ENCODE data around the gene PRDM2. TPM values are rescaled to one million over a fixed set of nuclear protein-coding genes. Genes with fewer than 3 reads are reported as not detected.
"Not testable (repeated sequence)": the region's sequence is repeated elsewhere in the genome, so short reads cannot be mapped to it uniquely, and the experiment has no call there.

PRDM2 gene
- total and polyA plus RNA-seq, 2 of the 13 experiments (the other 11 are each of a cell fraction or from before 2014, with no cell fraction given): 4.0 to 6.5 TPM

DNA sequence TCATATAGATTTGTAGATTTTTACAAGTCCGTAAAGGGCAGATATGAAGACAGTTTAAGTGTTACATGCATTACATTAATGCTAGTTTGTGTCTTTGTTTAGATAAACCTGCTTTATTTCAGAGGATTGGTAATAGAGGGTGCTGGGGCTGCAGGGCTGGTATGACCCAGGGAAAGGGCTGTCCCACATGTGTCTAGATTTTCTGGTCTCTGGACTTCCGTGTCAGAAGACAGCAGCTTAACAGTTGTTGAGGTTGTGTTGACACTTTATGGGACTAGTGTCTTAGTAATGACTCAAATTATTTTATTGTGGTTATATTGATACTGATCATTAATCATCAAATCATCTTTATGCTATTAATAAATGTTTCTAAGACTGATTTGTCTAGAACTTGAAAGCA, 10.1 kb downstream of the PRDM2 start (continued):
- TF ChIP-seq ZNF224 (CRISPR knock-in tag; IDR thresholded peaks at IDR 0.05): no peak

DNA sequence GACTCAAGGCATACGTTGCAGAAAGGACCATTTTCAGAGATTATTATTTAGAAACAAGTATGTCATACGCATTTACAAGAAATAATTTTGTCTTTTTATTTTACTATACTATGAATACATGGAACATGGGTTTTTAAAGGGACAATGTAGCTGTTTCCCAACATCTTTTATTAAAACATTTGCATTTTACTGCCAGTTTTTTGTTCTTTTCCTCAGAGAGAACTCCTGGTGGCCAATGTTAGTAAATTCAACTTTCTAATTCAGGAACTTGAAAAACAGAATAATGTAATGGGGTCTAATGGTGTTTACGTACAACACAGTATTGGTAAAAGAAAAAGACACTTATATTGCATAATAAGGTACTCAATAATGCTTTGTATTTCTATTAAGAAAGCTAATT, 14.9 kb downstream of the PRDM2 start:
- POLR2A ChIA-PET: no interaction called here
- in situ Hi-C loops (cut with HindIII; ENCODE audit: extremely low pct_ligation_motif_present, low pct_unique_long_range_greater_than_20kb): no loop called here

DNA sequence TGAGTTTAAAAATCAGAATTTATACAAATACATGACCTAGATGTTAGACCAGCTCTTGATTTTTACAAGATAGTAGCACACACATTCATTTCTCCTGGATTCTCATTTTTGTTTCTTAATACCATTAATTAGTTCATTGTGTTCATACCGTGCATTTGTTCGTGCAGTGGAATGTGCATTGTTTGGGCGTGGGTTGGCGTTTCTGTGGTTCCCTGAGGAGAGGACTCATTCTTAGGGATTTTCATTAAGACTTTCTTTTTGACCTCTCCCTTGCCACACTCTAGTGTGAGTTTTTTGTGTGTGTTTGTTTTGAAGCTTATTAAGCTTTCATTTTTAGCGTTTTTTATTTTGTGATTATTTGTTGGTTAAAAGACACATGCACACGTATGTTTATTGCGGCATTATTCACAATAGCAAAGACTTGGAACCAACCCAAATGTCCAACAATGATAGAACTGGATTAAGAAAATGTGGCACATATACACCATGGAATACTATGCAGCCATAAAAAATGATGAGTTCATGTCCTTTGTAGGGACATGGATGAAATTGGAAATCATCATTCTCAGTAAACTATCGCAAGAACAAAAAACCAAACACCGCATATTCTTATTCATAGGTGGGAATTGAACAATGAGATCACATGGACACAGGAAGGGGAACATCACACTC, 15.8 kb downstream of the PRDM2 start:
- H3K4me2 ChIP-seq (ENCODE audit: low read depth, low read length); ATAC-seq; intact Hi-C loops (cut with micrococcal nuclease; ENCODE audit: unreplicated experiment); in situ Hi-C loops (cut with HindIII; ENCODE audit: extremely low pct_ligation_motif_present, low pct_unique_long_range_greater_than_20kb); H3K4me1 ChIP-seq (ENCODE audit: insufficient read depth, low read length); POLR2A ChIA-PET; H3K79me2 ChIP-seq (ENCODE audit: insufficient read depth, low read length); H2AFZ ChIP-seq (ENCODE audit: low read length); CTCF ChIA-PET (ENCODE audit: low intra/inter-chr PET ratio, low total read pairs); DNase-seq (ENCODE audit: low spot score); FAIRE-seq; H3K9ac ChIP-seq (ENCODE audit: insufficient read depth, low read depth, low read length); H3K27ac ChIP-seq (ENCODE audit: extremely low read length, insufficient read depth, low read length); H3K4me3 ChIP-seq (replicated peaks in 1 of 3; ENCODE audit: insufficient read depth in 1 of 3, low read depth in 2 of 3, low read length in 3 of 3); H3K36me3 ChIP-seq (replicated peaks in 1 of 2; ENCODE audit: control insufficient read depth in 1 of 2, insufficient read depth in 2 of 2, low read length in 2 of 2); H4K20me1 ChIP-seq (ENCODE audit: insufficient read depth, low read length); BruUV-seq (replicated peaks); H3K9me3 ChIP-seq (ENCODE audit: low read length): not testable (repeated sequence)
- peaks cover 0 to 27% of the 10 kb centered on the region in 2 experiments; a peak in 4 of 5 replicates for H3K27me3 ChIP-seq (ENCODE audit: control insufficient read depth in 1 of 2, insufficient read depth in 2 of 2, low read length in 2 of 2)
- WGBS (ENCODE audit: low lambda C conversion rate): 36% methylated on average over 8 of the region's 9 CpGs

More for the DNA sequence above, 14.9 kb downstream of the PRDM2 start:
- Histone ChIP-seq H3K79me2 (ENCODE audit: insufficient read depth, low read length) (no peaks in the 10 kb centered on the region), H2AFZ (ENCODE audit: low read length) (no peak overlapping the region), H3K27ac (ENCODE audit: extremely low read length, insufficient read depth, low read length) (no peak overlapping the region), H3K9me3 (ENCODE audit: low read length) (no peaks in the 10 kb centered on the region), H4K20me1 (ENCODE audit: insufficient read depth, low read length) (no peaks in the 10 kb centered on the region), H3K4me3 (replicated peaks in 1 of 3; ENCODE audit: insufficient read depth in 1 of 3, low read depth in 2 of 3, low read length in 3 of 3) (no peak overlapping the region), H3K9ac (ENCODE audit: insufficient read depth, low read depth, low read length) (no peak overlapping the region), H3K36me3 (replicated peaks in 1 of 2; ENCODE audit: control insufficient read depth in 1 of 2, insufficient read depth in 2 of 2, low read length in 2 of 2) (no peaks in the 10 kb centered on the region), H3K4me1 (ENCODE audit: insufficient read depth, low read length) (no peaks in the 10 kb centered on the region), H3K27me3 (ENCODE audit: control insufficient read depth in 1 of 2, insufficient read depth in 2 of 2, low read length in 2 of 2) (peaks cover 0 to 25% of the 10 kb centered on the region in 2 experiments; a peak in 4 of 5 replicates), H3K4me2 (ENCODE audit: low read depth, low read length) (no peak overlapping the region)
- 6% methylated on average over 3 of the region's 3 CpGs for WGBS (ENCODE audit: low lambda C conversion rate)
- no peak for ATAC-seq
- CTCF ChIA-PET (ENCODE audit: low intra/inter-chr PET ratio, low total read pairs): no interaction called here
- FAIRE-seq: no peak
- no peak for DNase-seq (ENCODE audit: low spot score)
- intact Hi-C loops (cut with micrococcal nuclease; ENCODE audit: unreplicated experiment): no loop called here
- BruUV-seq (replicated peaks): no TSS peak
- TF ChIP-seq ZFP1 (CRISPR knock-in tag; IDR thresholded peaks at IDR 0.05): no peak
- TF ChIP-seq MYNN (CRISPR knock-in tag; IDR thresholded peaks at IDR 0.05; ENCODE audit: low read depth): no peak
- no peak for TF ChIP-seq ZNF577 (CRISPR knock-in tag; IDR thresholded peaks at IDR 0.05; ENCODE audit: borderline replicate concordance, low read depth)
- TF ChIP-seq ZNF615 (CRISPR knock-in tag; IDR thresholded peaks at IDR 0.05; ENCODE audit: borderline replicate concordance): no peak
- TF ChIP-seq ZNF878 (CRISPR knock-in tag; IDR thresholded peaks at IDR 0.05): no peak

Data from HepG2 (cell line).